Caco-2 (cell line): Measurements from ENCODE around the gene PODXL. TPM values are rescaled to one million over a fixed set of nuclear protein-coding genes. Genes with fewer than 3 reads are reported as not detected.

Source experiments
- BruUV-seq: library from RNA; stranded (reverse); fragments of 400-500 nt; replicated peaks from 2 replicates; lab custom pipeline; 2021; lab: Mats Ljungman, UMichigan
- CTCF ChIA-PET: fragments of 300-600 bp; sonication (Branson Sonifier 250); formaldehyde crosslinking; loops from one replicate; lab custom pipeline; 2022; ENCODE audit warnings: antibody characterized with exemption; lab: Charles Lee
- POLR2A ChIA-PET: fragments of 300-600 bp; sonication (Branson Sonifier 250); formaldehyde crosslinking; loops from one replicate; lab custom pipeline; 2022; ENCODE audit warnings: antibody characterized with exemption; lab: Charles Lee
- DNase-seq, 2 experiments: peaks; one replicate each; pipeline versions ENCODE4 v3.0.0 to v3.0.0-alpha.2; 2020 to 2022
- H3K27me3 ChIP-seq: replicated peaks from 2 replicates; pipeline ENCODE4 v1.6.0; 2011; ENCODE audit warnings: low read length; ENCODE audit not compliant: control insufficient read depth, insufficient read depth
- H3K36me3 ChIP-seq: 2 replicates; pipeline ENCODE4 v1.5.1; 2011; ENCODE audit warnings: low read length; ENCODE audit not compliant: control insufficient read depth, insufficient read depth
- H3K4me1 ChIP-seq: fragments of 250-450 bp; sonication (Bioruptor Pico); 2 replicates; pipeline ENCODE4 v1.5.1; 2020; ENCODE audit warnings: mild to moderate bottlenecking
- H3K4me3 ChIP-seq: 2 replicates; pipeline ENCODE4 v1.5.1; 2011; ENCODE audit warnings: low read depth, mild to moderate bottlenecking, control low read depth, low read length
- H3K9me3 ChIP-seq: fragments of 250-450 bp; sonication (Bioruptor Pico); 2 replicates; pipeline ENCODE4 v1.5.1; 2020; ENCODE audit warnings: mild to moderate bottlenecking, moderate library complexity
- H3K27ac Mint-ChIP-seq: one replicate; pipeline ENCODE4 v1.8.0; 2022; ENCODE audit warnings: mixed read lengths; ENCODE audit not compliant: unreplicated experiment
- H3K27me3 Mint-ChIP-seq: one replicate; pipeline ENCODE4 v1.8.0; 2022; ENCODE audit warnings: mixed read lengths; ENCODE audit not compliant: insufficient read depth, unreplicated experiment
- H3K36me3 Mint-ChIP-seq: one replicate; pipeline ENCODE4 v1.8.0; 2022; ENCODE audit warnings: mild to moderate bottlenecking, mixed read lengths; ENCODE audit not compliant: insufficient read depth, unreplicated experiment
- H3K4me1 Mint-ChIP-seq: one replicate; pipeline ENCODE4 v1.8.0; 2022; ENCODE audit warnings: low read depth, mixed read lengths; ENCODE audit not compliant: unreplicated experiment
- H3K4me3 Mint-ChIP-seq: one replicate; pipeline ENCODE4 v1.8.0; 2022; ENCODE audit warnings: mild to moderate bottlenecking, moderate library complexity, mixed read lengths; ENCODE audit not compliant: unreplicated experiment
- H3K9me3 Mint-ChIP-seq: one replicate; pipeline ENCODE4 v1.8.0; 2022; ENCODE audit warnings: mixed read lengths; ENCODE audit not compliant: unreplicated experiment
- CTCF ChIP-seq, 2 experiments: fragments of 200-600 bp in 1 of 2; IDR thresholded peaks; 1 replicate in 1 of 2; 2 replicates in 1 of 2; pipeline versions ENCODE4 v1.5.1 to v1.8.0; 2011 to 2022; ENCODE audit warnings: antibody characterized with exemption in 1 of 2, control low read depth in 1 of 2, inconsistent platforms in 1 of 2, low read depth in 1 of 2, low read length in 1 of 2, mild to moderate bottlenecking in 1 of 2, moderate library complexity in 1 of 2; ENCODE audit not compliant: insufficient read depth in 1 of 2, severe bottlenecking in 1 of 2, unreplicated experiment in 1 of 2
- intact Hi-C: fragments of 100-400 bp; cut with micrococcal nuclease; formaldehyde crosslinking; loops from one replicate; pipeline ENCODE4 v1.10.0; 2022; ENCODE audit not compliant: unreplicated experiment
- total RNA-seq: library from RNA; stranded (reverse); gene quantifications from 2 replicates; pipeline ENCODE4 v1.2.3, GENCODE V29; 2022

The PODXL gene
- total RNA-seq, 1 experiment from 2014 or later = 278 TPM

- Mint-ChIP-seq H3K4me1 (peaks cover 6% of the 10 kb centered on the region), H3K36me3 (peaks cover 17% of the 10 kb centered on the region), H3K27ac (no peak overlapping the region), H3K9me3 (no peaks in the 10 kb centered on the region), H3K4me3 (no peak overlapping the region), H3K27me3 (no peaks in the 10 kb centered on the region)
- H3K4me1 ChIP-seq = no peaks in the 10 kb centered on the region
- no peaks in the 10 kb centered on the region for H3K36me3 ChIP-seq
- H3K4me3 ChIP-seq = no peak overlapping the region
- ChIA-PET POLR2A (no interaction called here), CTCF (no interaction called here)
- intact Hi-C loops = no loop called here
- no peaks in the 10 kb centered on the region for H3K9me3 ChIP-seq
- BruUV-seq = no TSS peak
- no peak for TF ChIP-seq CTCF (IDR thresholded peaks at IDR 0.05; ENCODE audit: insufficient read depth in 1 of 2, low read depth in 1 of 2, low read length in 1 of 2, severe bottlenecking in 1 of 2, unreplicated experiment in 1 of 2)
- no peaks in the 10 kb centered on the region for H3K27me3 ChIP-seq
- DNase-seq = no peak
Observed at GRCh38 chr7:131462059-131462458, 94.4 kb downstream of the PODXL start.

- DNase-seq = no peak
Observed at GRCh38 chr7:131459256-131459655, 97.2 kb downstream of the PODXL start.

GRCh38 chr7:131456338-131456737 is 100.1 kb downstream of the PODXL start:
- peaks cover 6% of the 10 kb centered on the region for H3K4me1 Mint-ChIP-seq
- peaks cover 21% of the 10 kb centered on the region for H3K36me3 Mint-ChIP-seq
- H3K27ac Mint-ChIP-seq = no peak overlapping the region
- intact Hi-C loops = no loop called here
- no peak for DNase-seq
- Histone ChIP-seq H3K9me3 (no peaks in the 10 kb centered on the region), H3K4me1 (no peaks in the 10 kb centered on the region), H3K27me3 (no peaks in the 10 kb centered on the region), H3K4me3 (no peak overlapping the region), H3K36me3 (no peaks in the 10 kb centered on the region)
- POLR2A ChIA-PET = no interaction called here
- CTCF ChIA-PET = no interaction called here
- H3K4me3 Mint-ChIP-seq = no peak overlapping the region
- no peak for TF ChIP-seq CTCF (IDR thresholded peaks at IDR 0.05; ENCODE audit: insufficient read depth in 1 of 2, low read depth in 1 of 2, low read length in 1 of 2, severe bottlenecking in 1 of 2, unreplicated experiment in 1 of 2)
- no peaks in the 10 kb centered on the region for H3K27me3 Mint-ChIP-seq
- no TSS peak for BruUV-seq
- H3K9me3 Mint-ChIP-seq = no peaks in the 10 kb centered on the region

More at GRCh38 chr7:131459256-131459655, 97.2 kb downstream of the PODXL start:
- ChIA-PET POLR2A (no interaction called here), CTCF (no interaction called here)
- no peaks in the 10 kb centered on the region for H3K27me3 ChIP-seq
- Mint-ChIP-seq H3K36me3 (peaks cover 30% of the 10 kb centered on the region), H3K9me3 (no peaks in the 10 kb centered on the region), H3K4me3 (no peak overlapping the region), H3K4me1 (peaks cover 6% of the 10 kb centered on the region), H3K27me3 (no peaks in the 10 kb centered on the region), H3K27ac (no peak overlapping the region)
- H3K4me1 ChIP-seq = no peaks in the 10 kb centered on the region
- no TSS peak for BruUV-seq
- no peaks in the 10 kb centered on the region for H3K36me3 ChIP-seq
- TF ChIP-seq CTCF (IDR thresholded peaks at IDR 0.05; ENCODE audit: insufficient read depth in 1 of 2, low read depth in 1 of 2, low read length in 1 of 2, severe bottlenecking in 1 of 2, unreplicated experiment in 1 of 2) = no peak
- no peaks in the 10 kb centered on the region for H3K9me3 ChIP-seq
- no peak overlapping the region for H3K4me3 ChIP-seq
- intact Hi-C loops = no loop called here
